ENCODE measurements around the gene SFTPA2.
"Not testable (repeated sequence)": the region's sequence is repeated elsewhere in the genome, so short reads cannot be mapped to it uniquely, and the experiment has no call there.

SFTPA2 gene

GRCh38 chr10:79560160-79560709 is at the start of gene SFTPA2:
Gene SFTPA2, minus strand, starts transcription at chr10:79560407. Its CDS starts 924 bp downstream, at chr10:79559483.
- no peak for DNase-seq (ENCODE audit: low read depth)

DNA sequence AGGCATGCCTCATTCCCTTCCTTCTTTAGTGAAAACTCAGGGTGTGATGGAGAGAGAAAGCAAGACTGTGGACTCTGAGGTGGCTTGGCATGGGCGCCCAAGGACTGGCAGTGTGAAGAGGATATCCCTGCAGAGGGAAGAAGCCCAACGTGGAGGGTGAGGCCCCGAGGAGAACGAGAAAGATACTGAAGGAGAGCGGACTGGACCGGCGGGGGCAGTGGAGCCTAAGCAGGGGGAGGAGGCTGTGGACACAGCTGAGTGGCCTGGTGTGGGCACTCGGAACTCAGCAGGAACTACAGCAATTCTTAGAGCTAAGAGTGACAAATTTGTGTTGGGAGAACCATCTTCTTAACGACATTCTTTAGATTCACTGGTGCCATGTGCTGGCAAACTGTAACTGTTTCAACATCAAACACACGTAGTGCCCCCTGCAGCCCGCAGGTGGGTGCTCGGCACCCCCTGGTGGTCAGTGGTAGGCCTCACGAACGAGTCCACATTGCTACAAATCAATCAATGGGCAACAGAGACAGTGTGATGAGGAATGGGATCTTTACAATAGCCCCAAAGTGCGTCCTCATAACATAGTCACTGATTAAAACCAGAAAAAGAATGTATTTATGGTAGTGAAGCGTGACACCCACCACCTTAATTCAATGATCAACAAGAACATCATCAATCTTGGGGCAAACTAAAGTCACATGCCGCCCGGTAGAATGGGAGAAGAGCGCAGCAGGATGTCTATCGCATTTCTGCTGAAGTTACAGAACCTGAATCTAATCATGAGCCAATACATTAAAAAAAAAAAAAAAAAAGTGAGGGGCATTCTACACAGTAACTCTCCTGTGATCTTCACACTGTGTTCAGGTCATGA is 48.5 kb upstream of the SFTPA2 start:
- DNase-seq (ENCODE audit: low read depth) = peak; percentile 4

- no peak for DNase-seq (ENCODE audit: low read depth)
Measured at GRCh38 chr10:79605308-79605707, 45.1 kb upstream of the SFTPA2 start.

DNA sequence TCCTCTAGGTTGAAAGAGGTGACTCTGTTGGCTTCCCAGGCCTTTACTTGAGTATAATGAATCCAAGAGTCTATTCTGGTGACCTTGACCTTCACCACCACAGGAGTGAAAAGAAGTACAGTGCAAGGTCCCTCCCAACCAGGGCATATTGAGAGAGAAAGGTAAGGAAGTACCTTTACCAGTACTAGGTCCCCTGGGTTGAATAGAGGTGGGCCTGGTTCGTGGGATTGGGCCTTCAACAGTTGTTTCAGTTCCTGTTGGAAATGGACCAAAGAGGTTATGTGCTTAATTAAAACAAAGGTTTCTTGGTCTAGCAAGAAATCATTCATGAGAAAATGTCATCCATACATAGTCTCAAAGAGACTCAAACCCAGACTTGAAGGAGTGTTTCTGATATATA is 44.1 kb upstream of the SFTPA2 start:
- DNase-seq (ENCODE audit: low read depth) = no peak

DNA sequence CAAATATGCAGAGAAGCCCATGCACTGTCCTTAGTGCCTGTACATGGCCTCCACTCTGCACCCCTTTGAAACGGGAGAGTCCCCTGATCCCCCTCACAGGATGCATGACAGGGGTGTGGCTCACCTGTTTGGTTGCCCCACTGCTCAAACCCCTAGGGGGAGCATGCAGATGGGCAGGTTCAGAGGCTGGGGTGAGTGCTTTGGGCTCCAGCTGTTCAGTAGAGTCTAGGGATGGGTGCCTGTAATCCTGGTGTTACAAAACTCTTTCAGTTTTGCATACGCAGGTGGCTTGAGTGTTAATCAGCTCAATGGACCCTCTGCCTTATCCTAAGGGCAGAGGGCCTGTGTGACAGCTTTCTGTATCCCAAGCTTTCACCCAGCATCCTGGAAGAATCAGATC is 42.7 kb upstream of the SFTPA2 start:
- DNase-seq (ENCODE audit: low read depth) = no peak

- no peak for DNase-seq (ENCODE audit: low read depth)
Measured at GRCh38 chr10:79601939-79602338, 41.7 kb upstream of the SFTPA2 start.

- not testable (repeated sequence) for DNase-seq (ENCODE audit: low read depth)
Measured at GRCh38 chr10:79599644-79600043, 39.4 kb upstream of the SFTPA2 start.

DNA sequence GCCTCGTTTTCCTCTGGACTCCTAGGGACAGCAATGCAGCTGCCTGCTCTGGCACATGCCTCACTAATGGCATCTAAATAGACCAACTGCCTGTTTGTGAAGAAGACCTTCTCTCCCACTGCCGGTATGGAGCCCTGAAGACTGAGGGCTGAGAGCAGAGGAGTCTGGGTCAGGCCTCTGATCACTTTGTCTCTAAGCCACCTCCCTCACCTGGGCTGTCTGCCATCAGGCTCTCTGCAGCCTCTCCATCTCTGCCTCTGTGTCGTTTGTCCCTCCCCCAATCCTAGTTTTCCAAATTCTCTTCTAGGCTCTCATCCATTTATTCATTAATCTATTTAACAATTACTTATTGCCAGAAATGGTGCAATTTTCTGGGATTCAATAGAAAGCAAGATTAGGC is 35.3 kb upstream of the SFTPA2 start:
- no peak for DNase-seq (ENCODE audit: low read depth)

GRCh38 chr10:79594565-79594964 is 34.4 kb upstream of the SFTPA2 start:
- not testable (repeated sequence) for DNase-seq (ENCODE audit: low read depth)

DNA sequence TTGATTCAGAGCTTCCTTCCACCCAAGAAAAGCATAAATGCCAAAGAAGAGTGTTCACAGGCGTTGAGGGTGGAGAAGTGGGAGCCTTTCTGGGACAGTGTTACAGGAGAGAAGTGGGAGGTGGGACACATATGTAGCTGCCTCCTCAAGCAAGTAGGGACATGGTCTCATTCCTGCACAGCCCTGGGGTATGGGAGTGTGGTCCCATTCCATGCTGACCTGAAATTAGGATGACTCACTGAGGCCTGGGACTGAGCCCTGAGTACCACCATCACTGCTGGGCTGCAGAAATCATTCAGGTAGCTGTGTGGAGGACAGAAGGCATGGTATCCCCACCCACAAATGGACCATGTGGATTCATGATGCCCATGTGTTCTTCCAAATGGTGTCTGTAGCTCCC is 33.2 kb upstream of the SFTPA2 start:
- no peak for DNase-seq (ENCODE audit: low read depth)

GRCh38 chr10:79588800-79589199 is 28.6 kb upstream of the SFTPA2 start:
- DNase-seq (ENCODE audit: low read depth) = no peak

DNA sequence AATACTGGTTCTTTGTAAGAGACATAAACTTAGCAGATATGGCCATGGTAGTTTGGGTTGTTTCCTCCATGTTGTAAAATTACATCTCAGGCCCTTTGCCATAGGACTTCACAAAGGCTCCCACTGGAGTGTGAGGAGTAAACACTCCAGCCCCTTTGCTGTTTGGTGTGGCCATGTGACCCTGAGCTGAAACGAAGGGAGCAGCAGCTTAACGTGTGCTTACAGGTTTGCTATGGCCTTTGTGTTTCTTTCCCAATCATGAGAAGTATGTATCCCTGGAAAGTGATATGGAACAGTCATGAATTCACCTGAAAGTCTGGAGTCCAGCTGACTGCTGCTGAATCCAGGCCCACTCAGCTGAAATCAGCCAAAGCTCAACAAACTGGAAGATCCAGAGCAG is 26.7 kb upstream of the SFTPA2 start:
- no peak for DNase-seq (ENCODE audit: low read depth)

DNA sequence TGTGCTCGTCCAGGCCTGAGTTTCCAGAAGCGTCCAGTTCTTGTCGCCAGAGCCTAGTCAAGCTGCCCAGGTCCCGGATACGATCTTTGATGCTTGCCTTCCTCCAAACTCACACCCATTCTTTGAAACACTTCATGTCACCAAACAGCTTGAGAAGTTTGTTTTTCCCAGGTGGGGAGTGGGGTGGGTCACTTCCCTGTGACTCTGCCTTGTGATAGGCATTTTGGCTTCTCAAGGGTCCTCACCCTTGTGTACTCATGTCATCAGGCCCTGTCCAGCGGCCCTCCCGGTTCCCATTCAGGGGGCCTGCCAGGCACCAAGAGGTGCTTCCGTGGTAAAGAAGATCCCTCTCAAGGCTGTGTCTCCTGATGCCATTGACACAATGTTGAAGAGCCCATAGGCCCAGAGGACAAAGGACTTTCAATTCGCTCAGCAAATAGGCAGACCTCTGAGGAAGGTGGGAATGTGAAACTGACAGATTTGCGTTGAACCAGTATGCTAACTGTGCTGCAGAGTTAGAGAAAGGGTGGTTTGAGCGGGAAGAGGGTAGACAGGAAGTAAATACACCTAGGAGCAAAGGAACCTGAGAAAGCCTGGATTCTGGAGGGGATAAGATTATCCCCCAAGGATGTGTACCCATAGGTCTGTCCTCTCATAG is 25.8 kb upstream of the SFTPA2 start:
- no peak for DNase-seq (ENCODE audit: low read depth)

DNA sequence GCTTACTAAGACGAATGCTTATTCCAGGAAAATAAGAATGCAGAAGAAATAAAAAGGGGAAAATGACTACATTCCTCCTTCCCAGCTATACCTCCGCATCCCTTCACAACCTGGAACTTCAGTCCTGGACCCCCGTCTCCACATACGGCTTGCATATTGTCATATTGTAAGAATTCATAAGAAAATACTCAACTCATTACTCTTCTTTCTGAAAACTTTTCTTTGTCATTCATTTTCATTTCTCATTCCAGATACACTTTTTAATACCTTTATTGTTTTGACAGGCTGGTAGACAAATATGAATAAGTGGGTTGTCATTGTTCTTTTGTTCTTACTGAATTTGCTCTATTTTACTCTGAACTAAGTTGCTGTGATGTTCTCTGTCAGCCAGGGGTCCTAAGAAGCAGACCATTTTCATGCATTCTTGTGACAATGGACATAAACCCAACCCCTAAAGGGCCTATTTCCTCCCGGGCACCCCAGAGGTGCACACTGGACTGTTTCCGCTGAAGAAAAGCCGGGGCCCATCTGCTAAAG is 23.3 kb upstream of the SFTPA2 start:
- DNase-seq (ENCODE audit: low read depth) = no peak

- not testable (repeated sequence) for DNase-seq (ENCODE audit: low read depth)
Measured at GRCh38 chr10:79582954-79583353, 22.7 kb upstream of the SFTPA2 start.

GRCh38 chr10:79582096-79582495 is 21.9 kb upstream of the SFTPA2 start:
- DNase-seq (ENCODE audit: low read depth) = no peak

DNA sequence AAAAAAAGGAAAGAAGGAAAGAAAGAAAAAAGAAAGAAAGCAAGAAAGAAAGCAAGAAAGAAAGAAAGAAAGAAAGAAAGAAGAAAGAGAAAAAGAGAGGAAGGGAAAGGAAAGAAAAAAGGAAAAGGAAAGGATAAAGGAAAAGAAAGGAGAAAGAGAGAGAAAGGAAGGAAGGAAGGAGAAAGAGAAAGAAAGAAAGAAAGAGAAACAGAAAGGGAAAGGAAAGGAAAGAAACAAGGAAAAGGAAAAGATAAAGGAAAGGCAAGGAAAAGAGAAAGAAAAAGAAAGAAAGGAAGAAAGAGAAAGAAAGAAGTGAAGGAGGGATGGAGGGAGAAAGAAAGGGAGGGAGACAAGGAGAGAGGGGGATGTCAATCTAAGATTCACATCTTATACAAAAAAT is 20.8 kb upstream of the SFTPA2 start:
- DNase-seq (ENCODE audit: low read depth) = no peak

DNA sequence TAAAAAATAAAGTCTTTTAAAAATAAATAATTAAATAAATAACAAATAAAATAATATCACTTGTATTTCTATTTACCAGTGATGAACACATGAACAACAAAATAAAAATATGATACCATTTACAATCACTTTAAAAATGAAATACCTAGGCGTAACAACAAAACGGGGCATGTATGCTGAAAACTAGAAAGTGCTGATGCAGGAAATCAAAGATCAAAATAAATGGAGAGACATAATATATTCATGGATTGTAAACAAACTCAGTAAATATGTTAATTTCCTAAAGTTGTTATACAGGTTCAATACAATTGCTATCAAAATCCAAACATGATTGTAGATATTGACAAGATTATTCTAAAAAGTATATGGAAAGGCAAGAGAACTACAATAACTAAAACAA is 19.2 kb upstream of the SFTPA2 start:
- no peak for DNase-seq (ENCODE audit: low read depth)

- not testable (repeated sequence) for DNase-seq (ENCODE audit: low read depth)
Measured at GRCh38 chr10:79570624-79571023, 10.4 kb upstream of the SFTPA2 start.

- no peak for DNase-seq (ENCODE audit: low read depth)
Measured at GRCh38 chr10:79563426-79563825, 3.2 kb upstream of the SFTPA2 start.

DNA sequence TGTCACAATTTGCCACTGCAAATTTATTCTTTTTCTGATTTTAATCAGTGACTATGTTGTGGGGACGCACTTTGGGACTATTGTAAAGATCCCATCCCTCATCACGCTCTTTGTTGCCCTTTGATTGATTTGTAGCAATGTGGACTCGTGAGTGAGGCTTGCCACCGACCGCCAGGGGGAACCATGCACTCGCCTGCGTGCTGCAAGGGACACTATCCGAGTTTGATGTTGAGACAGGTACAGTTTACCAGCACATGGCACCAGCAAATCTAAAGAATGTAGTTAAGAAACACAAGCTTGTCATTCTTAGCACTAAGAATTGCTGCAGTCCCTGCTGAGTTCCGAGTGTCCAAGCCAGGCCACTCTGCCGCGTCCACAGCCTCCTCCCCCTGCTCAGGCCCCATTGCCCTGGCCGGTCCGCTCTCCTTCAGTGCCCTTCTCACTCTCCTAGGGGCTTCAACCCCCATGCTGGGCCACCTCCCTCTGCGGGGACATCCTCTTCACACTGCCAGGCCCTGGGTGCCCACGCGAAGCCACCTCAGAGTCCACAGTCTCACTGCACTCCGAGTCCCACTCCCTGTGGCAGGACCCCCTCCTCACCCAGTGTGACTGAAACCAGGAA is 2.0 kb upstream of the SFTPA2 start:
- DNase-seq (ENCODE audit: low read depth) = peak; percentile 58

GRCh38 chr10:79561257-79561656 is 1.1 kb upstream of the SFTPA2 start:
- no peak for DNase-seq (ENCODE audit: low read depth)

Measured in iris pigment epithelial cell (primary cell).